ENCODE measurements around the gene LMF1.

The LMF1 gene

DNA sequence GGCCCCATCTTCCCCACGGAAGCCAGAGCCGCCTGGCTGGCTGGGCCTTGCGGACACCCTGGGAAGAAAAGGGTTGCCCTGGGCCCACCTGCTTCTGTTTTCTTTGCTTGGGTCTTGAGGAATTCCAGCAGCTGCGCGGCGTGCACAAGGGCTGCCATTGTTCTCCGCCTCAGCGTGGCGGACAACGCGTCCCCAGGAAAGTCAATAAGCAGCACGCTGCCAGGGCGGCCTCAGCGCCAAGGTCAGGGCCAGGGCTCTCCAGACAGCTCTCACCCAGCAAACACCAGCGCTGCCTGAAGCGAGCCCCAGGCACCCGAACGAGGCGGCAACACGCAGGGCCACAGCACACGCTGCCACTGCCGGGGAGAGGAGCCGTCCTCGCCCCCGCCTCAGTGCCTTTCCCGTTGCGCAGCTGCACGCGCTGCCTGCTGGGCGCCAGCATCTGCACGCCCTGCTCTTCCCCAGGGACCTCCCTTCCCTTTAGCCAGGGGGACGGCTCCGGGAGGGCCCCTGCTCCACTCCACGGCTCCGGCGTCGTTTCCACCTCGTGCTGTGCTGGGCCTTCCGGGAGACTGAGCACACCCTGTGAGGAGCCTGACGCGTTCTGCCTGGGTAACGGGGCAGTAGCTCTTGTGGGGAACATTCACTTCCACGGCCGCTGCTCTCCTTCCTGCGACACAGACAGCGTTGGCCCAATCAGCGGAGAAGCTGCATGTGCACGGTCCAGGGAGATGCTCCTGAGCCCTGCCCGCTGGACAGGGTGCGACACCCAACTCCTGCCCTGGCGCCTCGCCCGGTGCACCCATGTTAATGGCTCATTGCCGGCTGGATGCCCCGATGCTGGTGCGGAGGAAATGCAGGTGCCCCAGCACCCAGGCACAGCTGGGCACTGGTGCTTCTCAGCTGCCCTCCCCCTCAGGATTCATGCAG is 57.8 kb downstream of the LMF1 start:
- DNase-seq (ENCODE audit: low read depth, low spot score): no peak

DNA sequence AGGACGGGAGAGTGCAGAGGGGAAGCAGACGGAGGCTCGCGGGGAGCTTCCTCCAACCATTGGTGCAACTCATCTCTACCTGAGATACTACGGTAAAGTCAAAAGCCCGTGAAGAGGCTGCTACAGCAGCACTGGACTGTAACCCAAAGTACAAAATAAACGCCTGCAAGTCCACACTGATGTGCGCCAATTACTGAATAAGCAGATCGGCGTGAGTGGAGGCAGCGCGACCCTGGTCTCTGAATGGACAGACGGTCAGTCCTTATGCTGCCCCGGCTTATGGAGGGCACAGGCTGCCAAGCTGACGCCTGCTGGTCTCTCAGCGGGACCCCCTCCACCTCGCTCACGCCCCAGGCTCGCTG is 58.5 kb downstream of the LMF1 start:
- no peak for DNase-seq (ENCODE audit: low read depth, low spot score)

DNA sequence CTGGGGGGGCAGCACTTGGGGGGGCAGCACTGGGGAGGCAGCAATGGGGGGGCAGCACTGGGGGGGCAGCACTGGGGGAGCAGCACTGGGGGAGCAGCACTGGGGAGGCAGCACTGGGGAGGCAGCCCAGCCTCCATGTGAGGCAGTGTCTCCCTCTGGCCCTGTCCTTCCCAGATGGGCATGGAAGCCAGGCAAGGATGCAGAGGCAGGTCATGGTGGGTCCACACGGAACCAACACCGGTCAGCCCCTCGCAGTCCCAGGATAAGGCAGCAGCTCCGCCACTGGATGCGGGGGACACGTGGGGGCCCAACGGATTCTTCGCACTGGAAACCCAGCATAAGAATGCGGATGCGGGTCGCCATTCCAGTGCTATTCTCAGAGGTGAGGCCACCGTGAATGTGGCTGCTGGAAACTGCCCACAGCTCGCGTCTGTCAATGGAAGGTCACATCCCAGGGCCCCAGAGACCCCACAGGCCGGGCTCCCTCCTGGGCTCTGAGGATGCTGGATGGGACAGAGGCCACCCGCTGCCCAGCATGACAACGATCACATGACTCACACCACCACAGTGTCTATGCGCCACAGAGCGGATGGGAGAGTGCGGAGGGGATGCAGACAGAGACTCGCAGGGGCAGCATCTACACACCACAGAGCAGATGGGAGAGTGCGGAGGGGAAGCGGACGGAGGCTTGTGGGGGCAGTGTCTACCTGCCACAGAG is 59.0 kb downstream of the LMF1 start:
- DNase-seq (ENCODE audit: low read depth, low spot score): no peak

DNA sequence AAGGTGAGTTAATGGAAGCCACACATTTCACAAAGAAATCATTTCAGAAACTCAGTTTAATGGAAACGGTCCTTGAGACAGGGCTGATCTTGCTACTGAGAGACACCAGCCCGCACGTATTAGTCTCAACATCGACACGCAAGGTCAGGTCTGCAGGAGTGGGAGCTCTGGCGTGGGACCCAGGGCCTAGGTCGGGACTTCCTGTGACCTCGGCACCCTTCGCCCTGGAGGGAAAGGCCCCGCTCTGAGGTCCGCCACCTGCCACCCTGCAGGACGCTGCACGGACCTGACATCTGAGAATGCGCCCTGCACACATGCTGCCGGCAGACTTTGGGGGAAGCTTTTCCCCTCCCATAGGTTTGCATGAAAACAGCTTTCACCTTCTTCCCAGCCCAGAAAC is 59.7 kb downstream of the LMF1 start:
- DNase-seq (ENCODE audit: low read depth, low spot score): no peak

DNA sequence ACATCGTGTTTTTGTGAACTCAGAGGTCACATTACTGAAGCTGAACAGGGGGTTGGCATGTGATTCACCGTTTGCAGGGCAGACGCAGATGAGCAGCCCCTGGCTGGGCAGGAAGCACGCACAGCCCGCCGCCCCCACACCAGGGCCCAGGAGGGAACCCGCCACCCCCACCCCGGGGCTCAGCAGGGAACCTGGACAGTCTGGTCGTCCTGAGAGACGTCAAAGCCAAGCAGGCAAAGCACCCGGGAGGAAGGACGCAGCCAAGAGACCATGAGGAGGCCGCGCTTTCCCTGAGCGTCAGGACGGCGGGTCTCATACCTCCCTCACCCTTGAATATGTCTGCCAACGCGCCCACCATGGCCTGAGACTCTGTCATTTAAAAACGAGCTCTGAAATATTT is 60.6 kb downstream of the LMF1 start:
- DNase-seq (ENCODE audit: low read depth, low spot score): no peak

DNA sequence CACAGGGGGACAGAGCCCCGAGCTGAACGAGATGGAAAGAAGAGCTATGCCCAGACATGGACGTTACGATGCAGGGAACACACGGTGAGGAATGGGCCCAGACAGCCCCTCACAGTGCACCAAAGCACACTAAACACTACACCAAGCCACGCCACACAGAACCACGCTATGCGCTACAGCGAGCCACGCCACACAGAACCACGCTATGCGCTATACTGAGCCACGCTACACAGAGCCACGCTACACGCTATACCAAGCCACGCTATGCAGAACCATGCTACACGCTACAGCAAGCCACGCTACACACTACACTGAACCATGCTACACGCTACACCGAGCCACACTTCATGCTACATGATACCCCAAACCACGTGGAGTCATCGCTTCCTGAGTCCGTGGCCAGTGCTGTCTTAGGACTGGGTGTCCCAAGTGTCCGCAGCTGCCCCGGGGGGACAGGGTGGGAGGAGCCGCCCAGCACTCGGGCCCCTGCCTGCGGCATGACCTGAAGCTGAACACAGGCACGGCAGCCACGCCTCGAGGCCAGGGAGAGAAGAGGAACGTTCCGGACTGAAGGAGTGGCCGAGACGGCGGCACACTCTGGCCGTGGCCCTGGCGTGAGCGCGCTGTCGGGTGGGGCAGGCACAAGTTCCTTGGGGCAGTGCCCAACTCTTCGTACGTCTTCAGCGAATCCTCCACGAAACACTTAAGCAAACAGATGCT is 61.3 kb downstream of the LMF1 start:
- no peak for DNase-seq (ENCODE audit: low read depth, low spot score)

DNA sequence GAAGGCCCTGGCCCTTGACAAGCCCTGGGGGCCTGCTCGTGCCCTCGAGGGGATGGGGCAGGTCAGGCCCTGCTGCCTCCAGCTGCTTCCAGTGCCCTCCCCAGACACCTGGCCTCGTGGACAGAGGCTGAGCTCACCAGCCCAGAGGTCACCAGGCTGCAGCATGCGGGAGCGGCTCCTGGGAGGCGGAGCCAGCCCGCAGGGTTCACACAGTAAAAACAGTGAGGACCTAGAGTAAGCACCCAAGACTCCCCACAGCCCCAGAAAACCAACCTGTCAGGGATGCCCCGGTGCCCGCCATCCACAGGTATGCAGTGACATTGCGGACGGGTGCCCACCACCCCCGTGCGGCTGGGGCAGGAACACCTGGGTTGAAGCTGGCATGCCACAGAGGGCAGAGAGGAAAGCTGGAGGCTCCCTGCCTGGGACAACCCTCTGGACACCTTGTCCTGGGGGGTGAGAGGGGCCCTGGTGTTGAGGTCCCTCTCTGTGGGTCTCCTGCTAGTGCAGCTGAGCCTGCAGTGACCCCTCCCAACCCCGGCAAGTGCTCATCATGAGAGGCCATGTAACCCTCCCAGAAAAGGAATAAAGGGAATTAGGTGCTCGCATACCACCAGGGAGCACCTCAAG is 62.1 kb downstream of the LMF1 start:
- DNase-seq (ENCODE audit: low read depth, low spot score): no peak

DNA sequence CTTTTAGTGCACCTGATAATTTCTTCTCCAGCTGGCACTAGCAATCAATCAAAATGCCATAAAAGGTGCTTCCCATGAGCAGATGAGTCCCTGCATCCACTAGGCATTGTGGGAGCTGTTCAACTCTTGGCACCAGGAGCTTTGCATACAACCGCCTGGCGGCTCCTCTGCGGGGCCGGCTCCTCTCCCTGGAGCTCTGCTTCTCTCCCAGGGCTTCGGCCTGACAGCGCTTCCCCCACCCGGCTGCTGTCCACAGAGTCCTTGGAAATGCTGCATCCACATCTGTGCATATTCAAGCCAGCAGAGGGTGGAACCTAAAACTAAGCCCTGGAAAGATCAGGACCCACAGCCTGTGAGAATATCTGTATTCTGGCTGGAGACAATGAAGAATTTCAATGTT is 62.9 kb downstream of the LMF1 start:
- DNase-seq (ENCODE audit: low read depth, low spot score): no peak

DNA sequence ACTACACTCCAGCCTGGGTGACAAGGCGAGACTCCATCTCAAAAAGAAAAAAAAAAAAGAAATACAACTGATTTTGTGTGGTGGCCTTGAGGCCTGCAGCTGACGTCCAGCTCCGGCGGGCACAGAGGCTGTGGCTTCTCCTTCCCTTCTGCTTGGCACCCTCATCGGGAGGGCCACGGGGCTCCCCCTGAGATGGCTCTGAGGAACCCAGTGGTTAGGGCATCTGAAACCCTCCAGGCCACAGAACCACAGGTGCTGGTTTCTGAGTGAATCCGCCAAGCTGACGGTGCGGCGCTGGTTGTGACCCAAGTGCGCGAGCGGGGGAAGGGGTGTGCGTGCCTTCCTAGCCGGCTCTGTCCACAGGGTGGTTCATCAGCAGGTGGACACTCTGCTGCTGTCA is 63.4 kb downstream of the LMF1 start:
- DNase-seq (ENCODE audit: low read depth, low spot score): no peak

DNA sequence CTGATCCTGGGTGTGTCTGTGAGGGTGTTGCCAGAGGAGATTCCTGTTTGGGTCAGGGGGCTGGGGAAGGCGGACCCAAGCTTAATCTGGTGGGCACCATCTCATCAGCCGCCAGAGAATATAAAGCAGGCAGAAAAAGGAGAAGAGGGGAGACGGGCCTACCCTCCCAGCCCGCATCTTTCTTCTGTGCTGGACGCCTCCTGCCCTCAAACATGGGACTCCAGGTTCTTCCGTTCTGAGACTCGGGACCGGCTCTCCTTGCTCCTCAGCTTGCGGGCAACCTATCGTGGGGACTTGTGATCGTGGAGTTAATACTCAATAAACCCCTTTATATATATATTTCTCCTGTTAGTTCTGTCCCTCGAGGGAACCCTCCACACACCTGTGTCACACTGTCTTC is 64.5 kb downstream of the LMF1 start:
- DNase-seq (ENCODE audit: low read depth, low spot score): no peak

DNA sequence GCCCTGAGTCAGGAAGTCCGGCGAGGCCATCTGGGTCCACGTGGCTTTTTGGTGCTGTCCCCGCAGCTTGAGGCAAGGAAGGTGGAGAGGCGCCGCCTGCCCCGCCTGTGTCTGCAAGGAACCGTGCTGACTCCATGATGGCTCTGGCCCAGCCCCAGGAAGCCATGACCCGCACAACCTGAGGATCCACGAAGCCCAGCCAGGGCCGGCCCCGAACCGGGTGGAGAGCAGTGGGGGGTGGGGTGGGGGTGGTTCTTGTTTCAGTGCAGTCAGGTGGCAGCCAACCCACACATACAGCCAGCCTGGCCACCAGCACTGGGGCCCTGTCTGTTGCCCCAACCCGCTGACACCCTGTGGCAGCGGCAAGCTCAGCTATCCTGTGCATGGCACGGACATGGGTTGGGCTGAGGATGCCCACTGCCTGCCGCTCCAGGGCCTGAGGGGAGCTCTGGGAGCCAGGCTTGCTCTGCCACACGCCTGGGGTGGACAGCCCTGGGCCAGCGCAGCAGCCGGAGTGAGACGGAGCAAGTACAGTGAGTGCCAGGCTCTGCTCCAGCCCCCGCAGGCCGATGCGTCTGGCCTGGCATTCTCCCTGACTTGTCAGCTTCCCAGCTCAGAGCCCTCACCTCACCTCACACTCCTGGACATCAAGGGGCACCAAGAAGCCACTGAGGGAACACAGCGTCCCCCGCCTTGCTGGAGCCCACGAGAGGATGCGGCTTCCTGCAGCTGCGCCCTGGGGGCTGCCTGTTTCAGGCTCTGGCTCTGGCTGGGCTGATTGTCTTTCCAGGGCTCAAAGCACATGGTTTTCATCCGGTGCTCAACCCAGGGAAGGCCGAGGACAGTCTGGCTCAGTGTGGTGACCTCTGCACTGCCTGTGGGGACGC is 68.8 kb downstream of the LMF1 start:
- DNase-seq (ENCODE audit: low read depth, low spot score): no peak

DNA sequence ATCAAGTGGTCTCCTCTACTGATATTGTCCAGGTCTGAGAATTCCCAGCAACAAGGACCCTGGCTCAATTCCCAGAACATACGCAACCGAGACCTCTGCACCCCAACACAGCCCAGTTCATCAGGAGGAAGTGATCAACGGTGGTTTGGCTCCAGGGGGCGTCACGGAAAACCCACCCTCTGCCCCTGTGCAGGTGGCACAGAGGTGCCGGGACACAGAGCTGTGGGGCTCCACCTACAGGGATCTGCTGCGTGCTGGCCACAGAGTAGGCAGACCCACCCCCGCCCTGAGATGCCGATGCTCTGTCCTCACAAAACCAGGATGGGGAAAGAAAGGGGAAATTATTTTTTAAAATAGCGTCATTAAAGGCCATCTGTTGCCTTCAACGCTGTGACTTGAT is 69.6 kb downstream of the LMF1 start:
- no peak for DNase-seq (ENCODE audit: low read depth, low spot score)

DNA sequence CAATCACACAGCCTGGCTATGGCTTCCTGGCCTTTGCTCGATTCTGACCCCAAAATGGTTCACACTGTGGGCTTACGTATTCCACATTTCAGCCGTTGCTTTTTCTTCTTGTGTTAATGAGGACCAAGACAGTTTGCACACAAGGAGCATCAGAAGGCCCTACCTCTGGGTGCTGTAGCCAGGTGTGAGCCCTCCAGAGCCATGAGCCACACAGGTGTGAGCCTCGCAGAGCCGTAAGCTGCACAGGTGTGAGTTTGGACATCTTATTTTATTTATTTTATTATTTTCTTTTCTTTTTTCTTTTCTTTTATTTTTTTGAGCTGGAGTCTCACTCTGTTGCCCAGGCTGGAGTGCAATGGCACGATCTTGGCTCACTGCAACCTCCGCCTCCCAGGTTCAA is 70.6 kb downstream of the LMF1 start:
- DNase-seq (ENCODE audit: low read depth, low spot score): no peak

DNA sequence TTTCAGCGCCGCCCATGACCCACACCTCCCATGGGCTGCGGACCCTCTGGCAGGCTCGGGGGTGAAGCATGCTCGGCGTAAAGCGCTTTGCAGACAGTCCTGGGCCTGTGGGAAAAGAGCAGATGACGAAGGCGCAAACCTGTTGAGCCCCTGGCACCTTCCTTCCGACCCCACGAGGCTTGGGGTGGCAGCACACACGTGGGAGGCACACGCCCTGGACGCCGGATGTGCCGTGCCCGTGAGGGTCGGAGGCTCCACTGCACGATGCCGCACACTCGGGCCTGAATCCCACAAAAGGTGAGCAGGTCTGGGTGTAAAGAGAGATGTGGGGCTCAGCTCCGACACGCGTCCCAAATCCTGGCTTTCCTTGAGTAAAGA is 71.1 kb downstream of the LMF1 start:
- no peak for DNase-seq (ENCODE audit: low read depth, low spot score)

DNA sequence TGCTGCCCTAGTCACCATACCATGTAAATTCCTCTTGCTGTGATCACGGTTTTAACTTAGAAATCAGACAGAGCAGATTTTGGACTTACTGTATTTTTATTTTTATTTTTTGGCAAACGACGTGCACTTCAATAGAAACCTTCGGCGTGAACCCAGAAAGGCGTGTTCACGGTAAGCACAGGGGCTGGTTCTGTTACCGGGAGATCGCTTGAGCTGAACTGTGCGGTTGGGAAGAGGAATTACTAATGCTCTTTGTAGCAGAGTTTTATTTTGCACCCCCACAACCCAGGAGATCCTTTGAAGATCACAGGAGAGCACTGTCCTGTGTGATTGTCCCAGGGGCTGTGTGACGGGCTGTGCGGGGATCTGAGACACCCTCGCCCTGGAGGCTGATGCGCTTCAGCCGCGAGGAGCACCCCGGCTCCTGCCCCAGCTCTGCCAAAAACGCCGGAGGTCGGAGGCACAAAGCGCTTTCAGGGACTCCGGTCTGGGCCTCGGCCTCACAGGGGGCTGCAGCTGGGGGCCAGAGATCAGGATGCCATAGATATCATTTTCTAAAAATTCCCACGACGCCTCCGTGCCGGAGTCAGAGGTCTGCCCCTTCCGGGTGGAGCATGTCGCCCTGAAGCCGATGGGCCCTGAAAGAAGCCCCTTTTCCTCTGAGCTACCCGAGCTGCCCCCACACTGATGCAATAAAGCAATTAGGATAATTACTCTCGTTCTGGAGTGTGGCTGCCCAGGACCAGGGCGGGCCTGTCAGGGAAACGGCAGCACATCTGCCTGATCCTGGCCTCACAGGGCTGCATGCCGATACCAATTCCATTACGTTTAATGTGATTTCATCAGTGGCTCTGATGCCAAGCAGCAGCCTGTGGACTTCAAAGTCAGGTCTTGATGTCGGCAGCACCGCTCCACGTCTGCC is 71.8 kb downstream of the LMF1 start:
- no peak for DNase-seq (ENCODE audit: low read depth, low spot score)

DNA sequence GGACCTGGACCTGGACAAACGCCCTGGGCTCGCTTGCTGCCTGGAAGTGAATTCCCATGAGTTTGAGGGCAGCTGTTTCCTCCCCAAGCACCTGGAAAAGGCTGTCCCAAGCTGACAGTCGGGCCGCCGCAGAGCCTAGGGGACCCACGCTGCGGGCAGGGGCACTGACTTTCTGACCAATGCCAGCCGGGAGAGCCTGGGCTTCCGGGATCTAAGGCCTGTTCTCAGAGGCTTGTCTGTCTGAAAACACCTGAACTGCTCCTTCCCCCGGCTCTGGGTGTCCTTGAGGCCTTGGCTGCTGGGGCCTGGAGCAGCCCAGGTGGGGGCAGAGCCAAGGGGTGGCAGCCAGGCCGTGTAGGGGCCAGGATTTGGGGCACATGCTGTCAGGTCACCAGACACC is 72.6 kb downstream of the LMF1 start:
- DNase-seq (ENCODE audit: low read depth, low spot score): no peak

DNA sequence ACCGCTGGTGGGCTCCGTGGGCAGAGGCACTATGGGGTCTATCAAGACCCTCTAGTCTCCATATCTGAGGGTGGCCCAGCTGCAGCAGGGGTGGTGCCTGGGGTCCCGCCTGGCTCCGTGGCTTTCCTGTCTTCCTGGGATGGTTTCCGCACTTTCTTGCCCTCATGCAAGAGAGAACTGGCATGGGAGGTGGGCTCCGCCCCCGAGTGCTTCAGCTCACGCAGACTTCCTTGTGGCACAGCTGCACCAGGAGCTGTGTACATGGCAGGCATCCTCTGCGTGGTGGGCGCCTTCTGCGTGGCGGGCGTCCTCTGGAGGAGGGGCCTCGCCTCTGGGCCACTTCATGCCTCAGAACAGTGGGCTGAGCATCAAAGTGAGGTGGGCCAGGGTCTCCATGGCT is 73.1 kb downstream of the LMF1 start:
- DNase-seq (ENCODE audit: low read depth, low spot score): no peak

DNA sequence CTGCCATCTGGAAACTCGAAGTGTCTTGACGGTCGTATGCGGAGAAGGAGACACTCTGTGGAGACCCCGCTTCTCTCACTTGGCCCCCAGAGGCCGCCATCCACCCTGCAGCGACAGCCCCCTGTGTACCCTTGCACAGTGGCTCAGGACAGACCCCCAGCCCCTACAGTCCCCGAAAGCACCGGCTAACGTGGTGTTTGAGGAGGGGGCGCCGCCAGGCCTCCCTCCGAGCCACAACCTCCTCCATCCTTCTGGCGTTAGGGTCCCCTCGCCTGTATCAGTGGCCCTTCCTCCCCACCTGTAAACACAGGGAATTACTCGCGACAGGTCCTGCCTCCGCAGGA is 73.6 kb downstream of the LMF1 start:
- DNase-seq (ENCODE audit: low read depth, low spot score): no peak

DNA sequence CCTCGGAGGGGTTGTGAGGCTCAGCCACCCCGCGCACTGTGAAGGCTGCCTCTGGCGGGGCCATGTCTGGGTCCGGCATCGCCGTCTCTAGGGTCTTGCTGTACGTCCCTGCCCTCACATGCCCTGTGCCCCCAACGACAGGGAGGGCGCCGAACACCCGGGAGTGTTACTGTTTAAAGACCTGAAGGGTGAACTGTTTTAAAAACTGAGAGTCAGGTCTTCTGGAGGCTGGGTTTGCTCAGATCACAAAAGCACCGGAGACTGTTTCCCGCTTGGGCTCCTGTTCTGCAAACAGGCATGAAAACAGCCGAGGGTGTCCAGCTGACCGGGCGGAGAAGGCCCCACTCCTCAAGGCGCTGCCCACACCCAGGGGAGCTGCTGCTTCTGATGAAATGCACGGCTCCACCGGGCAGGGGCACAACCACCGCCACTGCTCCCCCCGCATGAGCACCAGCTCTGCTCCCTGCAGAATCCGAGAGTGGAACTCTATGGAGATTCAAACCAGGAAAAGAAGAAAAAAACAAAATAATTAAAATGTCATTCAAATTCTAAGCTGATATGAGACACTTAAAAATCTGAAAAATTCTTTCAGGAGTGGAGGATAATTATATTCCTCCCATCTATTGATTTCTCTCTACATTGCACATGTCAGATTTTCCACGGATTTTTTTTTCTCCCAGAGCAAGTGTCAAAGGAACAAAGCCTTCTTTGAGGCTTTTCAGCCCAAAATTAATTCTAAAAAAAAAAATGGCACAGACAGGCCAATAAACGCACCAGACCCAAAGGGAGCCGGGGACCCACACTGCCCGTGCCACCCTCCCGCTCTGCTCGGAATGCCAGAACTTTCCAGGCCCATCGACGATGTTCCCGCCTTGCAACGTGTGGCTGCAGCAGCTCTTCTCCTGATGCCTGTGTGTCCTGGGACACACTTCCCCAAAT is 74.3 kb downstream of the LMF1 start:
- no peak for DNase-seq (ENCODE audit: low read depth, low spot score)
